Panc1 (cell line): ENCODE measurements around the gene PTCD2. TPM values are rescaled to one million over a fixed set of nuclear protein-coding genes. Genes with fewer than 3 reads are reported as not detected.

Source experiments
- ATAC-seq: fragments of 200-7000 bp; cut with Tn5 transposase; 2 replicates; pipeline ENCODE4 v1.9.1; 2020; ENCODE audit warnings: mild to moderate bottlenecking, moderate library complexity
- BruUV-seq: library from RNA; stranded (reverse); fragments of 400-500 nt; replicated peaks from 2 replicates; lab custom pipeline; 2021; lab: Mats Ljungman, UMichigan
- CTCF ChIA-PET: fragments of 300-600 bp; sonication (Branson Sonifier 250); formaldehyde crosslinking; loops from one replicate; lab custom pipeline; 2022; ENCODE audit warnings: antibody characterized with exemption; lab: Charles Lee
- POLR2A ChIA-PET: fragments of 300-600 bp; sonication (Branson Sonifier 250); formaldehyde crosslinking; loops from one replicate; lab custom pipeline; 2022; ENCODE audit warnings: antibody characterized with exemption; lab: Charles Lee
- DNase-seq: peaks from one replicate; pipeline ENCODE4 v3.0.0-alpha.2; 2010; ENCODE audit warnings: low read depth, low spot score
- H3K27ac ChIP-seq: 2 replicates; pipeline ENCODE4 v1.5.1; 2011; ENCODE audit warnings: mild to moderate bottlenecking, low read length, inconsistent platforms
- H3K27me3 ChIP-seq: fragments of 200-500 bp; sonication (Bioruptor generic); 2 replicates; pipeline ENCODE4 v1.6.0; 2014; ENCODE audit warnings: low read length, inconsistent platforms; ENCODE audit not compliant: control insufficient read depth, insufficient read depth
- H3K36me3 ChIP-seq: fragments of 200-500 bp; sonication (Bioruptor generic); 2 replicates; pipeline ENCODE4 v1.5.1; 2014; ENCODE audit warnings: inconsistent platforms, mild to moderate bottlenecking, low read length, moderate library complexity; ENCODE audit not compliant: control insufficient read depth, insufficient read depth
- H3K4me1 ChIP-seq: 2 replicates; pipeline ENCODE4 v1.5.1; 2011; ENCODE audit warnings: inconsistent platforms, mild to moderate bottlenecking, low read length, moderate library complexity; ENCODE audit not compliant: control insufficient read depth, insufficient read depth
- H3K4me3 ChIP-seq, 2 experiments: 2 replicates each; pipeline ENCODE4 v1.5.1; 2011 to 2012; ENCODE audit warnings: low read depth in 2 of 2, low read length in 2 of 2, mild to moderate bottlenecking in 2 of 2, inconsistent platforms in 1 of 2, moderate library complexity in 1 of 2
- H3K9me3 ChIP-seq: fragments of 200-500 bp; sonication (Bioruptor generic); 2 replicates; pipeline ENCODE4 v1.5.1; 2014; ENCODE audit warnings: low read depth, mild to moderate bottlenecking, inconsistent platforms, low read length, moderate library complexity; ENCODE audit not compliant: control insufficient read depth, insufficient read depth
- POLR2AphosphoS5 ChIP-seq: IDR thresholded peaks from 2 replicates; pipeline ENCODE4 v1.6.1; 2012; ENCODE audit warnings: mild to moderate bottlenecking, low read depth, low read length, moderate library complexity
- REST ChIP-seq, 2 experiments: IDR thresholded peaks; 2 replicates each; pipeline ENCODE4 v1.6.1; 2011 to 2012; ENCODE audit warnings: low read depth in 2 of 2, control low read depth in 1 of 2, low read length in 1 of 2, mild to moderate bottlenecking in 1 of 2, moderate library complexity in 1 of 2; ENCODE audit not compliant: insufficient read depth in 1 of 2
- SIN3A ChIP-seq: IDR thresholded peaks from 2 replicates; pipeline ENCODE4 v1.6.1; 2012; ENCODE audit warnings: low read depth, mild to moderate bottlenecking, low read length, moderate library complexity, borderline replicate concordance; ENCODE audit not compliant: insufficient read depth
- TCF7L2 ChIP-seq: IDR thresholded peaks from 2 replicates; pipeline ENCODE4 v1.6.1; 2011; ENCODE audit warnings: mild to moderate bottlenecking, low read depth, low read length, inconsistent platforms
- in situ Hi-C: cut with HindIII; loops from 2 replicates; pipeline ENCODE4 v1.10.0; 2016; ENCODE audit warnings: low sequenced_read_pairs, low pct_unique_long_range_greater_than_20kb
- intact Hi-C: fragments of 100-400 bp; cut with micrococcal nuclease; formaldehyde crosslinking; loops from one replicate; pipeline ENCODE4 v1.10.0; 2022; ENCODE audit not compliant: unreplicated experiment
- total RNA-seq: library from RNA; stranded (reverse); gene quantifications from one replicate; pipeline ENCODE4 v1.2.1, GENCODE V29; 2021; ENCODE audit not compliant: unreplicated experiment
- TF ChIP-seq, protein P1 (sequence below): fragments of 450-650 bp; IDR thresholded peaks from 2 replicates; pipeline ENCODE4 v1.5.1; 2017; ENCODE audit warnings: mild to moderate bottlenecking

Gene PTCD2
- total RNA-seq, 1 experiment from 2014 or later = 13.0 TPM

DNA sequence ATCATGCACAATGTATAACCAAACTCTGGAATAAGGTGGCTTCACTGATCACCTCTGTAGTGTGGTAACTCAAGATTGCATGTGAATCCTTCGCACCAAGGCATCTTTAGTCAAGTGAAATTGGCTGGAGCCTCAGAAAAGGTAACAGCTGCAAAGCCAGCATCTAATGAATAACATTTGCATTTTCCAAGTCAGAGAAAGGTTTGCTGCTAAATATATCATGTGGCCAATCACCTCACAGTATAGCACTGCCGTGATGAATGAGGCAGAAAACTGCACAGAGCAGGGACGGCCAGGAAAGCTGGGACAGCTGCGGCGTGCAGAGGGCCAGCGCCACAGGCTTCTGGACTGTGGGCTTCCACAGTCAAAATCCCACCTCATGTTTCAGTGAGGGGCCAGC is 18.6 kb upstream of the PTCD2 start:
- Histone ChIP-seq H3K4me3 (no peak overlapping the region), H3K36me3 (peaks cover 9% of the 10 kb centered on the region; the same call in 1 of the 2 replicates), H3K27ac (no peak overlapping the region), H3K9me3 (no peaks in the 10 kb centered on the region), H3K27me3 (no peaks in the 10 kb centered on the region), H3K4me1 (peaks cover 24% of the 10 kb centered on the region)
- DNase-seq (no peak), ATAC-seq (no peak)
- TF ChIP-seq POLR2AphosphoS5 (no peak), REST (IDR thresholded peaks at IDR 0.05; ENCODE audit: insufficient read depth in 1 of 2, low read depth in 2 of 2, low read length in 1 of 2) (no peak), TCF7L2 (no peak), SIN3A (no peak)
- TF ChIP-seq, protein P1, sequence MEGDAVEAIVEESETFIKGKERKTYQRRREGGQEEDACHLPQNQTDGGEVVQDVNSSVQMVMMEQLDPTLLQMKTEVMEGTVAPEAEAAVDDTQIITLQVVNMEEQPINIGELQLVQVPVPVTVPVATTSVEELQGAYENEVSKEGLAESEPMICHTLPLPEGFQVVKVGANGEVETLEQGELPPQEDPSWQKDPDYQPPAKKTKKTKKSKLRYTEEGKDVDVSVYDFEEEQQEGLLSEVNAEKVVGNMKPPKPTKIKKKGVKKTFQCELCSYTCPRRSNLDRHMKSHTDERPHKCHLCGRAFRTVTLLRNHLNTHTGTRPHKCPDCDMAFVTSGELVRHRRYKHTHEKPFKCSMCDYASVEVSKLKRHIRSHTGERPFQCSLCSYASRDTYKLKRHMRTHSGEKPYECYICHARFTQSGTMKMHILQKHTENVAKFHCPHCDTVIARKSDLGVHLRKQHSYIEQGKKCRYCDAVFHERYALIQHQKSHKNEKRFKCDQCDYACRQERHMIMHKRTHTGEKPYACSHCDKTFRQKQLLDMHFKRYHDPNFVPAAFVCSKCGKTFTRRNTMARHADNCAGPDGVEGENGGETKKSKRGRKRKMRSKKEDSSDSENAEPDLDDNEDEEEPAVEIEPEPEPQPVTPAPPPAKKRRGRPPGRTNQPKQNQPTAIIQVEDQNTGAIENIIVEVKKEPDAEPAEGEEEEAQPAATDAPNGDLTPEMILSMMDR = no peak
- ChIA-PET POLR2A (no interaction called here), CTCF (interaction anchor here (0.6 kb wide), 1 partner anchor 13 kb away, joined by 4 read pairs; no protein-coding TSS in a partner anchor)
- in situ Hi-C loops (no loop called here), intact Hi-C loops (no loop called here)
- BruUV-seq = no TSS peak

DNA sequence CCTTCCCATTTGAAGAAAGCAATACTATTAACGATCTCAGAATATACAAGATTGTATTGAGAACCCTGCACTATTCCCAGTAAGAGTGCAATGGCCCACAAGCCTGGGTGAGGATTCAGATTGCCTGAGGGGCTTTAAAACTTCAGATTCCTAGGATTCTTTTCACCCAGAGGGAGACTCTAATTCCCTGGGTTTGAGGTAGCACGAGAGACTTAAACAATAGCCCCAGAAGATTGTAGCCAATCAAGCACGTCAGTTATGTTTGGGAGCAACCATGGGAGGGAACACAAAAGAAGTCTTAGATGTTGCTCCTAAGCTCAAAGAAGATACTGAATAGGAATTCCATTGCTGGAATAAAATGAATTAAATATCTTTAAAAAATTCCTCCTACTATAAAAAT is 18.0 kb upstream of the PTCD2 start:
- BruUV-seq = no TSS peak
- CTCF ChIA-PET = interaction anchor here (0.6 kb wide), 1 partner anchor 13 kb away, joined by 4 read pairs; no protein-coding TSS in a partner anchor
- in situ Hi-C loops = no loop called here

More for the DNA sequence above, 18.0 kb upstream of the PTCD2 start:
- no peak for DNase-seq
- POLR2A ChIA-PET = interaction anchor here (0.5 kb wide), 1 partner anchor 17 kb away, joined by 11 read pairs; no protein-coding TSS in a partner anchor
- intact Hi-C loops = no loop called here
- H3K4me1 ChIP-seq = peaks cover 24% of the 10 kb centered on the region
- H3K27ac ChIP-seq = no peak overlapping the region; the same call in 1 of the 2 replicates
- no peak for ATAC-seq
- TF ChIP-seq REST (IDR thresholded peaks at IDR 0.05; ENCODE audit: insufficient read depth in 1 of 2, low read depth in 2 of 2, low read length in 1 of 2) (no peak), POLR2AphosphoS5 (no peak), TCF7L2 (no peak), SIN3A (no peak)
- TF ChIP-seq, protein P1 = no peak
- no peak overlapping the region for H3K4me3 ChIP-seq
- peaks cover 9% of the 10 kb centered on the region; the same call in 1 of the 2 replicates for H3K36me3 ChIP-seq
- H3K27me3 ChIP-seq = no peaks in the 10 kb centered on the region
- no peaks in the 10 kb centered on the region for H3K9me3 ChIP-seq
